B cell (primary cell): Measurements from ENCODE around the gene TBC1D22A. TPM values are rescaled to one million over a fixed set of nuclear protein-coding genes. Genes with fewer than 3 reads are reported as not detected.
A peak's percentile ranks its signal among the peaks of the same experiment; 100 is the strongest.

Source experiments
- ATAC-seq: fragments of 200-7000 bp; cut with Tn5 transposase; one replicate; pipeline ENCODE4 v1.10.0; 2021; ENCODE audit warnings: low read depth, mild to moderate bottlenecking, moderate number of reproducible peaks, moderate library complexity
- CTCF ChIA-PET: fragments of 350-600 bp; sonication (Branson Sonifier 250); formaldehyde crosslinking; loops from one replicate; lab custom pipeline; 2021; ENCODE audit warnings: antibody characterized with exemption, inconsistent platforms; lab: Charles Lee
- POLR2A ChIA-PET: fragments of 350-600 bp; sonication (Branson Sonifier 250); formaldehyde crosslinking; loops from one replicate; lab custom pipeline; 2021; ENCODE audit warnings: antibody characterized with exemption; lab: Charles Lee
- DNase-seq: peaks from one replicate; pipeline ENCODE4 v3.0.0; 2013
- H2AFZ ChIP-seq: 2 replicates; pipeline ENCODE4 v1.6.1; 2012; ENCODE audit warnings: mild to moderate bottlenecking, low read depth, low read length; ENCODE audit not compliant: insufficient read depth, poor library complexity, severe bottlenecking
- H3K27ac ChIP-seq, 2 donors: 1 replicate in 1 of 2; 2 replicates in 1 of 2; pipeline ENCODE4 v1.5.1; 2012 to 2013; ENCODE audit warnings: low read length in 2 of 2, mild to moderate bottlenecking in 2 of 2, moderate library complexity in 1 of 2
- H3K27me3 ChIP-seq, 4 experiments: fragments of 200-600 bp in 1 of 4; sonication (generic) in 1 of 4; replicated peaks in 1 of 4; 1 replicate in 2 of 4; 2 replicates in 2 of 4; pipeline versions ENCODE4 v1.6.1 to v1.7.0; 2013 to 2016; ENCODE audit warnings: low read length in 3 of 4, mild to moderate bottlenecking in 2 of 4, mixed read lengths in 1 of 4, moderate library complexity in 1 of 4; ENCODE audit not compliant: insufficient read depth in 4 of 4, control insufficient read depth in 3 of 4; ENCODE audit errors: control extremely low read depth in 1 of 4
- H3K36me3 ChIP-seq, 2 experiments: replicated peaks in 1 of 2; 1 replicate in 1 of 2; 2 replicates in 1 of 2; pipeline versions ENCODE4 v1.6.1 to v1.7.1; 2013; ENCODE audit warnings: low read length in 1 of 2; ENCODE audit not compliant: insufficient read depth in 2 of 2, control insufficient read depth in 1 of 2; ENCODE audit errors: control extremely low read depth in 1 of 2, extremely low read depth in 1 of 2
- H3K4me1 ChIP-seq, 2 donors: fragments of 200-600 bp in 1 of 2; sonication (generic) in 1 of 2; 1 replicate in 1 of 2; 2 replicates in 1 of 2; pipeline versions ENCODE4 v1.5.1 to v1.6.1; 2013 to 2017; ENCODE audit warnings: low read length in 2 of 2; ENCODE audit not compliant: control insufficient read depth in 2 of 2, insufficient read depth in 2 of 2
- H3K4me2 ChIP-seq: replicated peaks from 2 replicates; pipeline ENCODE3; 2012; ENCODE audit warnings: mild to moderate bottlenecking, low read depth, low read length; ENCODE audit not compliant: poor library complexity, severe bottlenecking
- H3K4me3 ChIP-seq, 5 experiments: fragments of 200-600 bp in 1 of 5; sonication (generic) in 1 of 5; 1 replicate in 3 of 5; 2 replicates in 2 of 5; pipeline versions ENCODE4 v1.5.1 to v1.7.0; 2011 to 2016; ENCODE audit warnings: low read length in 4 of 5, mild to moderate bottlenecking in 4 of 5, low read depth in 2 of 5, control low read depth in 1 of 5, moderate library complexity in 1 of 5; ENCODE audit not compliant: insufficient read depth in 1 of 5; ENCODE audit errors: control extremely low read depth in 1 of 5, extremely low read depth in 1 of 5
- H3K79me2 ChIP-seq: fragments of 200-600 bp; sonication (generic); one replicate; pipeline ENCODE4 v1.6.0; 2016; ENCODE audit warnings: low read length; ENCODE audit not compliant: control insufficient read depth, insufficient read depth
- H3K9ac ChIP-seq: fragments of 200-600 bp; sonication (generic); 2 replicates; pipeline ENCODE4 v1.6.1; 2017; ENCODE audit warnings: mild to moderate bottlenecking, low read length, moderate library complexity
- H3K9me3 ChIP-seq, 3 donors: one replicate each; pipeline versions ENCODE4 v1.6.1 to v1.7.1; 2013; ENCODE audit warnings: low read length in 2 of 3; ENCODE audit not compliant: control insufficient read depth in 2 of 3, insufficient read depth in 1 of 3; ENCODE audit errors: control extremely low read depth in 1 of 3
- H4K20me1 ChIP-seq: 2 replicates; pipeline ENCODE4 v1.6.0; 2012; ENCODE audit warnings: mild to moderate bottlenecking, low read length; ENCODE audit not compliant: insufficient read depth, control insufficient read depth, poor library complexity, severe bottlenecking
- H3K27ac Mint-ChIP-seq: one replicate; pipeline ENCODE4 v1.8.0; 2021; ENCODE audit warnings: mixed read lengths
- H3K27me3 Mint-ChIP-seq: one replicate; pipeline ENCODE4 v1.8.0; 2021; ENCODE audit warnings: mixed read lengths
- H3K4me1 Mint-ChIP-seq: one replicate; pipeline ENCODE4 v1.8.0; 2021; ENCODE audit warnings: mixed read lengths
- H3K4me3 Mint-ChIP-seq: one replicate; pipeline ENCODE4 v1.8.0; 2021; ENCODE audit warnings: mixed read lengths
- H3K9me3 Mint-ChIP-seq: one replicate; pipeline ENCODE4 v1.8.0; 2022; ENCODE audit warnings: mixed read lengths; ENCODE audit not compliant: insufficient read depth
- CTCF ChIP-seq: fragments of 200-600 bp; IDR thresholded peaks from one replicate; pipeline ENCODE4 v1.8.0; 2022; ENCODE audit warnings: antibody characterized with exemption, mild to moderate bottlenecking
- EZH2 ChIP-seq: IDR thresholded peaks from 2 replicates; pipeline ENCODE4 v1.6.1; 2012; ENCODE audit warnings: borderline replicate concordance, low read depth, mild to moderate bottlenecking, moderate library complexity, low read length; ENCODE audit not compliant: insufficient read depth, poor library complexity, severe bottlenecking
- WGBS: methylation state at CpG from one replicate; pipeline ENCODE4 v1.1.5; 2013; ENCODE audit warnings: missing lambda C conversion rate; ENCODE audit not compliant: insufficient coverage; 5-methylcytosine and 5-hydroxymethylcytosine counted together
- intact Hi-C: fragments of 100-400 bp; cut with micrococcal nuclease; formaldehyde crosslinking; loops from one replicate; pipeline ENCODE4 v1.10.0; 2022
- polyA plus RNA-seq: library from polyadenylated mRNA; depleted of rRNA; stranded (reverse); fragments of >200 nt; gene quantifications from 2 replicates; pipeline ENCODE4 v1.2.3, GENCODE V29; 2012
- total RNA-seq, 2 donors: library from RNA; stranded (reverse); fragments of 120-200 nt in 1 of 2; gene quantifications; 1 replicate in 1 of 2; 2 replicates in 1 of 2; pipeline versions ENCODE4 v1.2.3 to v1.2.4, GENCODE V29; 2013 to 2022

TBC1D22A gene
- total and polyA plus RNA-seq, 2 donors (not counting 1 experiment from before 2014, with no cell fraction given) = 73.8 to 128 TPM

DNA sequence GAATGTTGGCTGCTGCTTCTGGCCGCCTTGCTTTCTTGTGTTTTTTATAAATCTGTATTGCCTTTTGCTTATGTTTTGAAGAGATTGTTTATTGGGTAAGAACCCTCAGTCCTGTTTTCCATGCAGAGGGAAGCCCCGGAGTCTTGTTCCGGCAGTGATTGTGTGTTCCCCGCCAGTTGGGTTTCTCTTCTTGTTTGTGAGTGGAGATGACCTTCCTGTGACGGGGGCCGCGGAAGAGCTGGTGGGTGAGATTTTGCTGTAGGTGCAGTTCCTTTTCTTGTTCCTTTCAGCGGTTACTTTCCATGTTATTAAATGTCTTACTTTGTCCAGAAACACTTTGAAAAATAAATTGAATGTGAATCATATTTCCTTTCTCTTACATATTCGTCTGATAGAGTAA lies 8.3 kb downstream of the TBC1D22A start:
- peaks cover 15% of the 10 kb centered on the region for H4K20me1 ChIP-seq
- Mint-ChIP-seq H3K27ac (peak overlapping the region; percentile 99), H3K4me3 (peak overlapping the region; percentile 91), H3K9me3 (no peaks in the 10 kb centered on the region), H3K4me1 (peaks cover 88% of the 10 kb centered on the region), H3K27me3 (no peaks in the 10 kb centered on the region)
- POLR2A ChIA-PET = interaction anchor here (0.6 to 1.8 kb wide), 3 partner anchors 9 to 20 kb away, joined by 3 to 5 read pairs (median 3); partner anchors contain the start of gene TBC1D22A
- peaks cover 1 to 14% of the 10 kb centered on the region in 2 experiments for H3K36me3 ChIP-seq
- H3K9me3 ChIP-seq = no peaks in the 10 kb centered on the region
- H2AFZ ChIP-seq = no peak overlapping the region
- peaks cover 80% of the 10 kb centered on the region for H3K79me2 ChIP-seq
- peak overlapping the region; percentile 92 for H3K4me2 ChIP-seq
- CTCF ChIA-PET = interaction anchor here (1.1 to 5.3 kb wide), 4 partner anchors 9 to 32 kb away, joined by 4 to 52 read pairs (median 30); partner anchors contain the start of gene TBC1D22A
- H3K4me1 ChIP-seq = peaks cover 88 to 93% of the 10 kb centered on the region in 2 donors
- H3K27ac ChIP-seq = peak overlapping the region; percentile 92 to 97
- ATAC-seq (no peak), DNase-seq (peak; percentile 79)
- H3K4me3 ChIP-seq = peak overlapping the region in 3 of 5 experiments; percentile 19 to 60 (median 25)
- H3K27me3 ChIP-seq = no peaks in the 10 kb centered on the region
- peak overlapping the region; percentile 53 for H3K9ac ChIP-seq
- intact Hi-C loops = no loop called here
- no peak for TF ChIP-seq EZH2
- TF ChIP-seq CTCF = no peak
- WGBS = 0% methylated on average over 1 of the region's 9 CpGs

DNA sequence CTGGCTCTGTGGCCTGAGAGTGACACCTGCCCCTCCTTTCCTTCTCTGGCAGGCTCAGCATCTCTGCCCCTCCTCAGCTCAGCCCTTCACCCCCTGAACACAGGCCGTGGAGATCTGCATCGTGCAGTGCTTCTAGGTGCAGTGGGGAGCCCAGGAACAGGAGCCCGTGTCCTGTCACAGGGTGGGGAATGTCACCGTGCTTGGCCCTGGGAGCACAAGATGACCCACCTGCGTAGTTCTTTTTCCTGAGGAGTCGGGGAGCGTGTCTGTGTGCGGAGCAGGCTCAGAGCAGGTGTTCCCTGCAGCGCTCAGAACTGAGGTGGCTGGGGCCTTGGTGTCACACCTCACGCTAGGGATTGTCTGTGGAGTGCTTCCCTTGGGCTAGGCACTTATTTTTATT lies 10.6 kb downstream of the TBC1D22A start:
- Histone ChIP-seq H3K9ac (peak overlapping the region; percentile 9), H3K27ac (peak overlapping the region; percentile 87 to 91), H2AFZ (no peak overlapping the region), H4K20me1 (peaks cover 35% of the 10 kb centered on the region), H3K9me3 (no peaks in the 10 kb centered on the region), H3K4me1 (peaks cover 91 to 93% of the 10 kb centered on the region in 2 donors), H3K79me2 (peaks cover 80% of the 10 kb centered on the region), H3K4me2 (peak overlapping the region; percentile 78), H3K4me3 (no peak overlapping the region), H3K36me3 (peaks cover 1 to 5% of the 10 kb centered on the region in 2 experiments), H3K27me3 (no peaks in the 10 kb centered on the region)
- Mint-ChIP-seq H3K27me3 (no peaks in the 10 kb centered on the region), H3K4me3 (peak overlapping the region; percentile 52), H3K9me3 (no peaks in the 10 kb centered on the region), H3K4me1 (peaks cover 90% of the 10 kb centered on the region), H3K27ac (peak overlapping the region; percentile 86)
- DNase-seq = peak; percentile 63
- ChIA-PET CTCF (interaction anchor here (0.8 to 6.1 kb wide), 7 partner anchors 9 to 210 kb away, joined by 4 to 61 read pairs (median 5); partner anchors contain the start of gene TBC1D22A), POLR2A (interaction anchor here (6.1 kb wide), 1 partner anchor 9 kb away, joined by 92 read pairs; the partner anchor contains the start of gene TBC1D22A)
- TF ChIP-seq CTCF (no peak), EZH2 (no peak)
- intact Hi-C loops = no loop called here
- ATAC-seq = no peak
- WGBS = 4% methylated on average over 10 of the region's 10 CpGs
